Pancreas (tissue), 10 donors: ENCODE results near the gene DPY19L1. TPM values are rescaled to one million over a fixed set of nuclear protein-coding genes. Genes with fewer than 3 reads are reported as not detected.
A peak's percentile ranks its signal among the peaks of the same experiment; 100 is the strongest.
"Not testable (repeated sequence)": the region's sequence is repeated elsewhere in the genome, so short reads cannot be mapped to it uniquely, and the experiment has no call there.

Experiments
- ATAC-seq, 4 donors: fragments of 200-7000 bp; cut with Tn5 transposase; one replicate each; pipeline versions ENCODE4 v1.8.0 to v1.9.1; 2020; ENCODE audit warnings: mild to moderate bottlenecking in 4 of 4, moderate library complexity in 4 of 4
- DNase-seq, 6 donors: peaks; one replicate each; pipeline ENCODE4 v3.0.0-alpha.2; 2020
- FAIRE-seq: peaks from 2 replicates; lab custom pipeline; 2012; peaks lifted over from hg19 to GRCh38; lab: Jason Lieb, UNC
- H3K27ac ChIP-seq, 4 donors: fragments of 200-600 bp; sonication (generic); 1 replicate in 3 of 4; 2 replicates in 1 of 4; pipeline versions ENCODE4 v1.5.0 to v1.8.0; 2020
- H3K27me3 ChIP-seq, 4 donors: fragments of 200-600 bp; one replicate each; pipeline ENCODE4 v1.8.0; 2021
- H3K36me3 ChIP-seq, 3 donors: fragments of 200-600 bp; sonication (generic) in 1 of 3; one replicate each; pipeline versions ENCODE4 v1.5.0 to v1.8.0; 2020 to 2021
- H3K4me1 ChIP-seq, 3 donors: fragments of 200-600 bp; one replicate each; pipeline ENCODE4 v1.8.0; 2021
- H3K4me3 ChIP-seq, 4 donors: fragments of 200-600 bp; sonication (generic) in 2 of 4; one replicate each; pipeline versions ENCODE4 v1.5.0 to v1.8.0; 2020 to 2021
- H3K9me3 ChIP-seq, 4 donors: fragments of 200-600 bp; one replicate each; pipeline ENCODE4 v1.8.0; 2021
- WGBS, 2 donors: extraction: QIAGEN DNeasy Blood & Tissue Kit; methylation state at CpG; one replicate each; pipeline ENCODE4 v1.1.7; 2013; 5-methylcytosine and 5-hydroxymethylcytosine counted together
- intact Hi-C, 3 donors: fragments of 100-400 bp; cut with DNase I; formaldehyde crosslinking; loops; one replicate each; pipeline versions ENCODE4 v1.11.1 to v1.14.2; 2022
- polyA plus RNA-seq, 2 donors: library from polyadenylated mRNA; stranded (reverse); fragments of 200-250 nt; gene quantifications; one replicate each; pipeline ENCODE4 v1.2.3, GENCODE V29; 2013
- total RNA-seq, 6 donors: library from RNA; stranded (reverse); fragmentation: NEBNext Ultra II Directional in 4 of 6; extraction: Animal tissue kit (Norgen Biotek cat#: 25700) in 4 of 6; gene quantifications; one replicate each; pipeline versions ENCODE4 v1.2.1 to v1.2.4, GENCODE V29; 2021 to 2023
- TF ChIP-seq, protein P1 (sequence below), 4 donors: fragments of 200-600 bp; sonication (generic) in 3 of 4; IDR thresholded peaks; one replicate each; pipeline versions ENCODE4 v1.5.0 to v1.8.0; 2021; ENCODE audit warnings: antibody characterized with exemption in 4 of 4
- donor health status: healthy with polysubstance abuse.
- donor health status: DM: no; HTN: no; CAD: no; lungs with moderate emphysema.
- donor health status: DM: no; HTN: no; CAD: no.
- donor health status: control.
- donor health status: control.
- donor health status: Bipolar disorder and iron deficiency.
- donor health status: DM: yes; HTN: yes; CAD: no.
- donor health status: DM: no; HTN: no; CAD: no.
- donor health status: DM: no; HTN: no; CAD: no.
- donor health status: DM: yes; HTN: yes; CAD: no.

Gene DPY19L1
- total and polyA plus RNA-seq, 8 donors: 1.6 to 12.9 (median 5.7) TPM

GRCh38 chr7:35012160-35012559 lies 25.1 kb downstream of the DPY19L1 start:
- no peak overlapping the region for H3K27ac ChIP-seq
- FAIRE-seq (no peak), DNase-seq (no peak), ATAC-seq (no peak)
- peaks cover 0 to 11% (median 0%) of the 10 kb centered on the region in 3 donors for H3K36me3 ChIP-seq
- peaks cover 0 to 7% (median 0%) of the 10 kb centered on the region in 3 donors for H3K4me1 ChIP-seq
- intact Hi-C loops: no loop called here
- H3K27me3 ChIP-seq: no peaks in the 10 kb centered on the region
- 87% methylated on average over 3 of the region's 3 CpGs for WGBS, 2 donors
- no peaks in the 10 kb centered on the region for H3K9me3 ChIP-seq
- no peak overlapping the region for H3K4me3 ChIP-seq
- TF ChIP-seq, protein P1, sequence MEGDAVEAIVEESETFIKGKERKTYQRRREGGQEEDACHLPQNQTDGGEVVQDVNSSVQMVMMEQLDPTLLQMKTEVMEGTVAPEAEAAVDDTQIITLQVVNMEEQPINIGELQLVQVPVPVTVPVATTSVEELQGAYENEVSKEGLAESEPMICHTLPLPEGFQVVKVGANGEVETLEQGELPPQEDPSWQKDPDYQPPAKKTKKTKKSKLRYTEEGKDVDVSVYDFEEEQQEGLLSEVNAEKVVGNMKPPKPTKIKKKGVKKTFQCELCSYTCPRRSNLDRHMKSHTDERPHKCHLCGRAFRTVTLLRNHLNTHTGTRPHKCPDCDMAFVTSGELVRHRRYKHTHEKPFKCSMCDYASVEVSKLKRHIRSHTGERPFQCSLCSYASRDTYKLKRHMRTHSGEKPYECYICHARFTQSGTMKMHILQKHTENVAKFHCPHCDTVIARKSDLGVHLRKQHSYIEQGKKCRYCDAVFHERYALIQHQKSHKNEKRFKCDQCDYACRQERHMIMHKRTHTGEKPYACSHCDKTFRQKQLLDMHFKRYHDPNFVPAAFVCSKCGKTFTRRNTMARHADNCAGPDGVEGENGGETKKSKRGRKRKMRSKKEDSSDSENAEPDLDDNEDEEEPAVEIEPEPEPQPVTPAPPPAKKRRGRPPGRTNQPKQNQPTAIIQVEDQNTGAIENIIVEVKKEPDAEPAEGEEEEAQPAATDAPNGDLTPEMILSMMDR (IDR thresholded peaks at IDR 0.05): no peak

DNA sequence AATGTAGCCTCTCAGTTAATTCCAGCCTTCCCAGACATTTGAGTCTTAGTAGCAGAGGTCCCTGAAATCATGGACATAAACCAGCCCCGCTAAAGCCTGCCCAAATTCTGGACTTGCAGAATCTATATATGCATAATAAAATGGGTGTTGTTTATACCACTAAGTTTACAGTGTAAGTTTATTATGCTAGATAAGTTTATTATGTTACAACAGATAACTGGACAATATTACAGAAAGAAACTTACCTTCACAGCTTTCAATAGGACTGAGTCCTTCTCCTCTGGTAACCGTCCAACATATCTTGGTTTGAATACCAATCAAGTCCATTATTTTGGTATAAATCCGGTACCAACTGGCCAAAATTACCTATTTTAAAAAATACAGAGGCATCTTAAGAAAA lies 26.2 kb downstream of the DPY19L1 start:
- H3K27me3 ChIP-seq: no peaks in the 10 kb centered on the region
- intact Hi-C loops: no loop called here
- H3K4me1 ChIP-seq: peaks cover 0 to 7% (median 0%) of the 10 kb centered on the region in 3 donors
- no peak overlapping the region for H3K27ac ChIP-seq
- WGBS, 2 donors: 95 to 97% methylated on average over 3 of the region's 3 CpGs
- no peak for DNase-seq
- peaks cover 0 to 7% (median 0%) of the 10 kb centered on the region in 3 donors for H3K36me3 ChIP-seq
- no peak for ATAC-seq
- TF ChIP-seq, protein P1 (IDR thresholded peaks at IDR 0.05): no peak
- no peaks in the 10 kb centered on the region for H3K9me3 ChIP-seq
- no peak overlapping the region for H3K4me3 ChIP-seq
- no peak for FAIRE-seq

DNA sequence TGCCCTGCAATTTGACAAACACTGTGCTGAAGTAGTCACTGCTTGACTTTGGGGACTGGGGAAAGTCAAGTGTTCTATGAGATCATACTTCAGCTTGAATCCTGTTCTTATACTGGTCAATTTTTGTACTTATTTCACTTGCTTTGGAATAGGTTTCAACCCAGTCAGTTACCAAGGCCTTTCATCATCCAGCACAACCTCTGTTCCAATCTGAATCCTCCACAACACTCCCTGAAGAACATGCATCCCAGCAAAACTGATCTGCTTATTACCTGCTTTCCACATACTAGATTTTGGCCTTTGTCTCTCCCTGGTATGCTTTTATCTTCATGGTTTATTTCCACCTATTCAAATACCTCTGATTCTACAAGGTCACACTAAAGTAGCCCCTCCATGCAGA lies 29.5 kb downstream of the DPY19L1 start:
- DNase-seq (no peak), FAIRE-seq (no peak)
- intact Hi-C loops: no loop called here

DNA sequence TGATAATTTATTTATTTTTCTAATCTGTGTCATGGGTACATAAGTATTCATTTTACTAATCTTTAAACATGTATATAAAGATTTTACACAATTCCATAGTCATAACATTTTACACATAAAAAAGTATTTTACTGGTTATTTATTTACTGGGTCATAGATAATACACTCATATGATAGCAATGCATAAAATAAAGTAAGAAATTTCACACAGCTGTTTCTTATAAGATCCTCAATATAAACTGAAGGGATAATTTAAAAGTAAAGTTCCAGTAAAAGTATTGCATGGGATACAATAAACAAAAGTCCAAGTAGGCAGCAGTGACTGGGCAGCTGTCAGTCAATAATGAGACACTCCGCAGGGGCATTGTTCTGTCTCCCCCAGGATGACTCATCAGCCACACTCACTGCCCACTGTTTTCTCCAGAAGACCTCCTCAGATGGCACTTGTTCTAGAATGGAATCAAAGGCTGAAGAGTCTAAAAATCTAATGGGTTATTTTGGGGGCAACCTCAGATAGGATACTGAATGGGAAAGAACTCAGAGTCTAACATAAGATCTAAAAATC lies 32.7 kb downstream of the DPY19L1 start:
- peaks cover 0 to 16% (median 0%) of the 10 kb centered on the region in 3 donors for H3K4me1 ChIP-seq
- DNase-seq (no peak), FAIRE-seq (no peak), ATAC-seq (no peak)
- H3K27me3 ChIP-seq: no peaks in the 10 kb centered on the region
- TF ChIP-seq, protein P1 (IDR thresholded peaks at IDR 0.05): no peak
- WGBS, 2 donors: 92 to 100% methylated on average over 1 of the region's 1 CpG
- H3K9me3 ChIP-seq: no peaks in the 10 kb centered on the region
- no peak overlapping the region for H3K4me3 ChIP-seq
- intact Hi-C loops: no loop called here
- H3K27ac ChIP-seq: peak overlapping the region in 2 of 4 donors; percentile 50 to 68
- H3K36me3 ChIP-seq: no peaks in the 10 kb centered on the region

More for the DNA sequence above, 29.5 kb downstream of the DPY19L1 start:
- H3K4me1 ChIP-seq: peaks cover 0 to 16% (median 0%) of the 10 kb centered on the region in 3 donors
- ATAC-seq: no peak
- H3K36me3 ChIP-seq: peaks cover 0 to 7% (median 0%) of the 10 kb centered on the region in 3 donors
- no peaks in the 10 kb centered on the region for H3K27me3 ChIP-seq
- H3K4me3 ChIP-seq: no peak overlapping the region
- no peak overlapping the region for H3K27ac ChIP-seq
- no peaks in the 10 kb centered on the region for H3K9me3 ChIP-seq
- TF ChIP-seq, protein P1 (IDR thresholded peaks at IDR 0.05): no peak

- peak in 4 of 6 donors; percentile 35 to 71 (median 42) for DNase-seq
- Histone ChIP-seq H3K36me3 (no peaks in the 10 kb centered on the region), H3K9me3 (no peaks in the 10 kb centered on the region), H3K4me3 (no peak overlapping the region), H3K27ac (peak overlapping the region in 3 of 4 donors; percentile 1 to 68 (median 50)), H3K27me3 (no peaks in the 10 kb centered on the region), H3K4me1 (peaks cover 0 to 16% (median 0%) of the 10 kb centered on the region in 3 donors)
- peak; percentile 89 to 97 (median 96) for ATAC-seq
- 76 to 79% methylated on average over 7 of the region's 7 CpGs for WGBS, 2 donors
- no peak for FAIRE-seq
- TF ChIP-seq, protein P1 (IDR thresholded peaks at IDR 0.05): no peak
- intact Hi-C loops: no loop called here
Observed at GRCh38 chr7:35003679-35004303, 33.5 kb downstream of the DPY19L1 start.

DNA sequence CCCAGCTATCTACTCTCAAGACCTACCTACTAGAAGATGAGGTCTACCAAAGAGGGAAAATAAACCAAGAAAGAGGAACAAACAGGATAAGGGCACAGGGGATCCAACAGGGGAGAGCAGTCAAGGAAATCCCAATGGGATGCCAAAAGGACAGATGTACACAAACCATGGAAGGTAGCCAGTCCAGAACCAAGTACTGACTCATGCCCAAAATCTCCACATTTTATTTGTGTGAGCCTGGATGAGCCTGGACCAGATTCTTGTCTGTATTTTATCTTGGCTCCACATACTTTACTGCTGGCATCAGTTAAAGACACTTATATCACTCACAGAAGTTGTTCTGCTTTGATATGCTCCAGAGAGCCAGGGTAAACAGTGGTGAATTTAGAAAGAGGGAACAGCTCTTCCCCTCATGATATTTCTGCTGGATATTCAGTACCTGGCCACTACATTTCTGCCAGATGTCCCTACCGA lies 34.1 kb downstream of the DPY19L1 start:
- H3K27me3 ChIP-seq, H3K9me3 ChIP-seq, FAIRE-seq, H3K36me3 ChIP-seq, DNase-seq, H3K4me3 ChIP-seq, intact Hi-C loops: not testable (repeated sequence)
- peak overlapping the region in 3 of 4 donors; percentile 1 to 68 (median 50) for H3K27ac ChIP-seq
- H3K4me1 ChIP-seq: peaks cover 0 to 16% (median 0%) of the 10 kb centered on the region in 3 donors
- ATAC-seq: peak in 2 of 4 donors; percentile 17 to 23
- WGBS, 2 donors: 79 to 91% methylated on average over 1 of the region's 1 CpG

GRCh38 chr7:34998335-34998734 lies 39.0 kb downstream of the DPY19L1 start:
- FAIRE-seq, H3K9me3 ChIP-seq, H3K4me1 ChIP-seq, H3K4me3 ChIP-seq, intact Hi-C loops, H3K27me3 ChIP-seq, DNase-seq, H3K27ac ChIP-seq, ATAC-seq, H3K36me3 ChIP-seq: not testable (repeated sequence)
- 88 to 95% methylated on average over 6 of the region's 6 CpGs for WGBS, 2 donors
